Bronchial smooth muscle cell (primary cell): ENCODE measurements around the gene FOSL2. TPM values are rescaled to one million over a fixed set of nuclear protein-coding genes. Genes with fewer than 3 reads are reported as not detected.

ENCODE experiments used
- total RNA-seq: library from RNA; depleted of rRNA; stranded (reverse); fragments of >200 nt; gene quantifications from 2 replicates; pipeline ENCODE4 v1.2.1, GENCODE V29; 2014

Gene FOSL2
- 26.6 and 33.7 TPM in 2 replicates for total RNA-seq

GRCh38 chr2:28392297-28393113, at the start of gene FOSL2:
TSS of gene FOSL2 (plus strand) at chr2:28392858. CDS start at chr2:28393721, 863 bp downstream.

Other genes with a start within 250 kb of the FOSL2 start
- gene PLB1, start 103.2 kb downstream of the FOSL2 start, total RNA-seq, result 2.5 and 3.9 TPM in 2 replicates